ENCODE results near the gene TMEM132D.

The TMEM132D gene

DNA sequence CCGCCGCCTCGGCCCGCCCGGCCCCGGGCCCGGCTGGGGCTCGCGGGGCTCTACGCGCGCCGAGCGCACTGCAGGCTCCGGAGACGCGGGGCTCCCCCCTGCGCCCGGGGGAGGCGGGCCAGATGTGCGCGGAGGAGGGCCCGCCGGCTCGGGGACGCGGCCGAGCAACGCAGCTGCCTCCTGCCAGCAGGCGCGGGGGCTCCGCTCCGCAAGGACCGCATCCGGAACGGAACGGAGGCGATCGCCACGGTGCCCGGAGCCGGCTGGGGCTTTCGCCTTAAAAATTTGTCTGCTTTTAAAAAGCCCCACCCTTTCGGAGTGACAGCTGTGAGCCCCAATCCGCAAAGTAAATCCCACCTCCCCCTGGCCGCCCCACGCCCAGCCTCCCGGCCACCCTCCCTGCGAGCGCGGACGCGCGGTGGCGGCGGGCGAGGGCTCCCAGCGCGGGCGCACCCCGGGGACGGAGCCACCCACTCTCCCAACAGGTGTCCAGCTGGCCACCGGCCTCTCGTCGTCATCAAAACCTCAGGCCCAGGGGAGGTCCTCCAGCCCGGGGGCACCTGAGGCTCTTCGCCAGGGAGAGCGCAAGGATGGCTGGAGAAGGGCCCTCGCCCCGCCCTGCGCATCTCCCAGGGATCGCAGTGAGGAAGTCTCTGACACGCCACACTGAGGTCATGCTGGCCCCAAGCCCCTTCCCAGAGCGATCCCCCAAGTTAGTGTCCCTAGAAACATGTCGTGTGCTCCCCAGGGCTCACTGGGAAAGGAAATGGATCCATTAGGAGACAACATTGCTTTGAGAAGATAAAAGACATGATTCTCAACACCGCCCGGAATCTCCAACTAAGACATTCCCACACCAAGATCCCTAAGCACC, at the start of gene TMEM132D:
Gene TMEM132D (minus strand): TSS at position 70 of the 874 bp plus-strand sequence.
- Histone ChIP-seq H3K9ac (ENCODE audit: low read length) (no peak within 1 kb of the TSS), H3K36me3 (ENCODE audit: insufficient read depth, low read length) (no peaks in the 10 kb centered on the region), H3K4me1 (ENCODE audit: insufficient read depth, low read length) (no peaks in the 10 kb centered on the region), H3K27me3 (ENCODE audit: control insufficient read depth in 1 of 2, insufficient read depth in 2 of 2, low read length in 2 of 2) (peaks cover 0 to 10% of the 10 kb centered on the region in 2 donors), H3K9me3 (ENCODE audit: low read length) (no peaks in the 10 kb centered on the region), H3K27ac (ENCODE audit: low read depth, low read length) (no peak within 1 kb of the TSS), H3K4me3 (ENCODE audit: low read depth in 1 of 2, low read length in 2 of 2) (no peak within 1 kb of the TSS)

DNA sequence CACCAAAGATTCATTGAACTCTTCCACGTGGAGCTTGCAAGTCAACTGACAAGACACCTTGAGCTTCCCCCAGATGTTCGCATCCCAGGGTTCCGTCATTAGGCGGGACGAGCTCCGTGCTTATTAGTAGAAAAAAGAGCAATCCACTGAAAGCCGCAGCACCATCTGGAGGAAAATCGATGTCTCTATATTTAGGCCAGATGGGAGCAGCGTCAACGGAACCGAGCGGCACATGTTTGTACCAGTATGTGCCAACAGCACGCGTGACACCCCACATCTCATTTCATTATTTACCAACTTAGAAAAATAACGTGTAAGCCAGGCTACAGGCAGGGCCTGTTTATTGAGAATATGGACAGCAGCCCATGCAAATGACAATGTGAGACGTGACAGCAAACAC, 45.8 kb upstream of the TMEM132D start:
- Histone ChIP-seq H3K4me3 (ENCODE audit: low read depth in 1 of 2, low read length in 2 of 2) (no peak overlapping the region), H3K9me3 (ENCODE audit: low read length) (no peaks in the 10 kb centered on the region), H3K27ac (ENCODE audit: low read depth, low read length) (no peak overlapping the region), H3K36me3 (ENCODE audit: insufficient read depth, low read length) (no peaks in the 10 kb centered on the region), H3K4me1 (ENCODE audit: insufficient read depth, low read length) (no peaks in the 10 kb centered on the region), H3K27me3 (ENCODE audit: control insufficient read depth in 1 of 2, insufficient read depth in 2 of 2, low read length in 2 of 2) (no peaks in the 10 kb centered on the region), H3K9ac (ENCODE audit: low read length) (no peak overlapping the region)

DNA sequence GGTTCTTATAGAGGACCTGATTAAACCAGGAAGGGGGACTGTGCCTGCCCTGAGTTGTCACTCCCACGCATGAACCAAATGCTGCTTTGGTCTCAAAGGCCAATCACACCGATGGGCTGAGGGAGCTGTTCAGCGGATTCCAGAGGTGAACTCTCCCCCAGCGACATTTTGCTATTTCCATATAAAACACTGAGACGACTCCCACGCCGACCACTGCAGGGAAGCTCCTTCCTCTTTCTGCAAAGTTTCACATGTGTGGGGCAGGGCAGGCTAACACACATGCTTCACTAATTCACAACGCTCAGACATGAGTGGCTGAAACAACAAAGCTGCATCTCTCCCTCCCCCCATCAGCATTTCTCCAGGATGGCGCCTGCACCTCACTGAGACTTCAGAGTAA, 37.8 kb upstream of the TMEM132D start:
- Histone ChIP-seq H3K9me3 (ENCODE audit: low read length) (no peaks in the 10 kb centered on the region), H3K4me3 (ENCODE audit: low read depth in 1 of 2, low read length in 2 of 2) (no peak overlapping the region), H3K27ac (ENCODE audit: low read depth, low read length) (no peak overlapping the region), H3K9ac (ENCODE audit: low read length) (no peak overlapping the region), H3K27me3 (ENCODE audit: control insufficient read depth in 1 of 2, insufficient read depth in 2 of 2, low read length in 2 of 2) (no peaks in the 10 kb centered on the region), H3K4me1 (ENCODE audit: insufficient read depth, low read length) (no peaks in the 10 kb centered on the region), H3K36me3 (ENCODE audit: insufficient read depth, low read length) (no peaks in the 10 kb centered on the region)

GRCh38 chr12:129938089-129938488, 34.3 kb upstream of the TMEM132D start:
- Histone ChIP-seq H3K4me1 (ENCODE audit: insufficient read depth, low read length) (no peaks in the 10 kb centered on the region), H3K4me3 (ENCODE audit: low read depth in 1 of 2, low read length in 2 of 2) (no peak overlapping the region), H3K36me3 (ENCODE audit: insufficient read depth, low read length) (no peaks in the 10 kb centered on the region), H3K9me3 (ENCODE audit: low read length) (no peaks in the 10 kb centered on the region), H3K9ac (ENCODE audit: low read length) (no peak overlapping the region), H3K27ac (ENCODE audit: low read depth, low read length) (no peak overlapping the region), H3K27me3 (ENCODE audit: control insufficient read depth in 1 of 2, insufficient read depth in 2 of 2, low read length in 2 of 2) (no peaks in the 10 kb centered on the region)

DNA sequence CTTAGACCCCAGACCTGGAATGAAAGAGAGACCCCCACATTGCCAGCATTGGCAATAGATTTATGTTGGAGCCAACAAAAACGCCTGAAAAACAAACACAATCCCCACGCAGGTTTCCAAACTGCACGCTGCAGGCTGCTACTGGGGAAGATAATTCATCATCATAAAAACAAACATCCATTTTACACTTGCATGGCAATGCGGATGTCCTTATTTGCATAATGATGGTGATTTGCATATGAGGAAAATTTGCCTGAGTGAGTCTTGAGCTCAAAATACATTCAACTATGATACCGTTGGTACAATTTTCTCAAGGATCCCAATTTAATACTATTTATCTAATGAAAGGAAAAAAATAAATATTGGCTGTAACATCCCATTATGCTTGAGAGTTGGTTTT, 33.6 kb upstream of the TMEM132D start:
- H3K9me3 ChIP-seq (ENCODE audit: low read length) = no peaks in the 10 kb centered on the region
- no peaks in the 10 kb centered on the region for H3K4me1 ChIP-seq (ENCODE audit: insufficient read depth, low read length)
- H3K4me3 ChIP-seq (ENCODE audit: low read depth in 1 of 2, low read length in 2 of 2) = no peak overlapping the region
- no peak overlapping the region for H3K9ac ChIP-seq (ENCODE audit: low read length)
- no peaks in the 10 kb centered on the region for H3K27me3 ChIP-seq (ENCODE audit: control insufficient read depth in 1 of 2, insufficient read depth in 2 of 2, low read length in 2 of 2)
- no peak overlapping the region for H3K27ac ChIP-seq (ENCODE audit: low read depth, low read length)
- no peaks in the 10 kb centered on the region for H3K36me3 ChIP-seq (ENCODE audit: insufficient read depth, low read length)

- H3K27me3 ChIP-seq (ENCODE audit: control insufficient read depth in 1 of 2, insufficient read depth in 2 of 2, low read length in 2 of 2) = no peaks in the 10 kb centered on the region
- H3K27ac ChIP-seq (ENCODE audit: low read depth, low read length) = no peak overlapping the region
- H3K9me3 ChIP-seq (ENCODE audit: low read length) = no peaks in the 10 kb centered on the region
- H3K4me1 ChIP-seq (ENCODE audit: insufficient read depth, low read length) = no peaks in the 10 kb centered on the region
- H3K4me3 ChIP-seq (ENCODE audit: low read depth in 1 of 2, low read length in 2 of 2) = no peak overlapping the region
- H3K36me3 ChIP-seq (ENCODE audit: insufficient read depth, low read length) = no peaks in the 10 kb centered on the region
- no peak overlapping the region for H3K9ac ChIP-seq (ENCODE audit: low read length)
Measured at GRCh38 chr12:129928643-129929042, 24.8 kb upstream of the TMEM132D start.

DNA sequence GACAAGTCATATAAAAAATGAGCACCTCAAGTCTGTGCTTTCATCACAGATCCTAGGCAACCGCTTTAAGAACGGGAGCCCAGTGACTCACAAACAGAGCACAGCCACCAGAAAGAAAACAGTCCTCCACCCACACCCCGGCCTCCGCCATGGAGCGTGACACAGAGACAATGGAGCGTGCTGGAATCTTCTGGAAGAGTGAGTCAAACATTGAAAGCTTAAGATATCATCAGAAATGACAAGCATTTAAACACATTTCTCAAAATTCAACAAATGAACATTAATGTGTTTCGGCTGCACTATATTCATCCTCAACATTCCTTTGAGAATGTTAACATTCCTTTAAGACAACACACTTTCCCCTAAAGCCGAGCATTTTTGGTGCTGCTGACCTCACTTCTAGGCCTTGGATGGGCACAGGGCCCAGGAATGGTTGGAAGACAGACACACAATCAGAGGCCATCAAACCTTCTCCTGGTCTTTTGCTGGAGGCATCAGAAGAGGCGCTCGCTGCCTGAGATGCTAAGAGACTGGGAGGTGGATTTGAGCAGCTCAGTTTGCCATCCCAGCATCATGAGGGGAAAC, 23.6 kb upstream of the TMEM132D start:
- H3K27ac ChIP-seq (ENCODE audit: low read depth, low read length) = no peak overlapping the region
- no peaks in the 10 kb centered on the region for H3K4me1 ChIP-seq (ENCODE audit: insufficient read depth, low read length)
- H3K4me3 ChIP-seq (ENCODE audit: low read depth in 1 of 2, low read length in 2 of 2) = no peak overlapping the region
- H3K9ac ChIP-seq (ENCODE audit: low read length) = no peak overlapping the region
- H3K36me3 ChIP-seq (ENCODE audit: insufficient read depth, low read length) = no peaks in the 10 kb centered on the region
- no peaks in the 10 kb centered on the region for H3K27me3 ChIP-seq (ENCODE audit: control insufficient read depth in 1 of 2, insufficient read depth in 2 of 2, low read length in 2 of 2)
- no peaks in the 10 kb centered on the region for H3K9me3 ChIP-seq (ENCODE audit: low read length)

DNA sequence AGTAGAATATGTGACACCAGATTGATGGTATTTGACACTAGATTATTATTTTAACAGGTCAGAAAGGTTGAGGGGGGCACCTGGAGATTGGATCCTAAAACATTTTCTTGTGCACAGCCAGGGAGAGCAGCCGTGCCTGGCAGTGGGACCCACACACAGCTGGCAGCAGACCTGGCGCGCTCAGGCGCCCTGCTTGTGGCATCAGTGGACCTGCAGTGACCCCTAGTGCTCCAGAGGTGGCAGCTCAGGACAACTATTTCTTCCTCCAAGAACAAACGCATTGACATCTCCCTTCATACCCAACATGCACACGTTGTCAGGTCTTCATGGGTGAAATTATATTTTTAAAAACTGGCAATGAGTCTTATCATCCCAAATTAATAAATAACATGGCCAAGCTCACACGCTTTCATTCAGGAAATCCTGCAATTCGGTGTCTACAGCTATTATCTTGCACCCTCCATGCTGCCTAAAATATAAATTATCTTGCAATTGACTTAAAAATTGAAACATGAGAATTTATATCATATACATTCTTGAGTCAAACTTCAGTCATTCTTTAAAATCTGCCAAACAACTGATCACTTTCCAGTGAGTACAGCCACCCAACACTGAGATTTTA, 7.7 kb upstream of the TMEM132D start:
- Histone ChIP-seq H3K9ac (ENCODE audit: low read length) (no peak overlapping the region), H3K4me1 (ENCODE audit: insufficient read depth, low read length) (no peaks in the 10 kb centered on the region), H3K27me3 (ENCODE audit: control insufficient read depth in 1 of 2, insufficient read depth in 2 of 2, low read length in 2 of 2) (no peaks in the 10 kb centered on the region), H3K27ac (ENCODE audit: low read depth, low read length) (no peak overlapping the region), H3K9me3 (ENCODE audit: low read length) (no peaks in the 10 kb centered on the region), H3K4me3 (ENCODE audit: low read depth in 1 of 2, low read length in 2 of 2) (no peak overlapping the region), H3K36me3 (ENCODE audit: insufficient read depth, low read length) (no peaks in the 10 kb centered on the region)

- no peaks in the 10 kb centered on the region for H3K9me3 ChIP-seq (ENCODE audit: low read length)
- no peaks in the 10 kb centered on the region for H3K27me3 ChIP-seq (ENCODE audit: control insufficient read depth in 1 of 2, insufficient read depth in 2 of 2, low read length in 2 of 2)
- no peaks in the 10 kb centered on the region for H3K36me3 ChIP-seq (ENCODE audit: insufficient read depth, low read length)
- no peak overlapping the region for H3K4me3 ChIP-seq (ENCODE audit: low read depth in 1 of 2, low read length in 2 of 2)
- H3K9ac ChIP-seq (ENCODE audit: low read length) = no peak overlapping the region
- H3K4me1 ChIP-seq (ENCODE audit: insufficient read depth, low read length) = no peaks in the 10 kb centered on the region
- H3K27ac ChIP-seq (ENCODE audit: low read depth, low read length) = no peak overlapping the region
Measured at GRCh38 chr12:129909051-129910020, 5.5 kb upstream of the TMEM132D start.

DNA sequence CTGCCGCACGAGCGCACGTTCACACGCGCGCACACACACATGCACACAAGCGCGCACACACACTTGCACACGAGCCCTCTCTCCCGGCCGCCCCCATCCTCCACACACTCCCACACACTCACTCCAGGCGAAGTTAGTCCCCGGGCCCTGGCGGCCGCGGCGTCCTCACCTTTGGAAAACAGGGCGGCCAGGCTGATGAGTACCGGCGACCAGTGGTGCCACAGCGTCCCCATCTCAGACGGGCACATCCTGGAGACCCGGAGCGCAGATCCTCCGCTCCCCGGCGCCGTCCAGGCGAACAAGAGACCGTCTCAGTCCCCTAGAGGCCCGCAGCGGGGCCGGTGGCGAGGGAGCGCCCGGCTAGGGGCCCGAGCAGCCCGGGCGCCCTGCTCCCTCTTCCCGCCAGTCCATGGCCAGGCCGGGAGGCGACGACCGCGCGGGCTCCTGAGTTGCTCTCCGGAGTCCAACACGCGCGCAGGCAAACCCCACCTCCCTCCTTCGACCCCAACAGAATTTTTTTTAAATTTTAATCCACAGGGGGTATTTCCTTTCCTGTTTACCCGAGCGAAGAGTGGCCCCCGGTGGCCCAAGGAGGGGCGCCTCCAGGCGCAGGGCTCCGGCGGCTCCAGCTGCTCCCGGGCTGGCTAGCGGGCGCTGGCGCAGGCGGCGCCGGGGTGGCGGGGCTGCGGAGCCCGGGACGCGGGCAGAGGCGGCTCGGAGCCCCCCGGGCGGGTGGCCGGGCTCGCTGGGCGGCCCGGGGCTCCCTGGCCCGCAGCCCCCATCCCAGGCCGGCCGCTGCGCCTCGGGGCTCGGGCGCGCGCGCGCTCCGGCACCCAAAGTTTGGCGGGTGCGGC, 506 bp downstream of the TMEM132D start:
- Histone ChIP-seq H3K36me3 (ENCODE audit: insufficient read depth, low read length) (no peaks in the 10 kb centered on the region), H3K4me1 (ENCODE audit: insufficient read depth, low read length) (no peaks in the 10 kb centered on the region), H3K27ac (ENCODE audit: low read depth, low read length) (no peak overlapping the region), H3K4me3 (ENCODE audit: low read depth in 1 of 2, low read length in 2 of 2) (no peak overlapping the region), H3K27me3 (ENCODE audit: control insufficient read depth in 1 of 2, insufficient read depth in 2 of 2, low read length in 2 of 2) (peaks cover 0 to 10% of the 10 kb centered on the region in 2 donors), H3K9me3 (ENCODE audit: low read length) (no peaks in the 10 kb centered on the region), H3K9ac (ENCODE audit: low read length) (no peak overlapping the region)
